ENCODE results near the gene DEPDC1B.
"Not testable (repeated sequence)": the region's sequence is repeated elsewhere in the genome, so short reads cannot be mapped to it uniquely, and the experiment has no call there.

The DEPDC1B gene

DNA sequence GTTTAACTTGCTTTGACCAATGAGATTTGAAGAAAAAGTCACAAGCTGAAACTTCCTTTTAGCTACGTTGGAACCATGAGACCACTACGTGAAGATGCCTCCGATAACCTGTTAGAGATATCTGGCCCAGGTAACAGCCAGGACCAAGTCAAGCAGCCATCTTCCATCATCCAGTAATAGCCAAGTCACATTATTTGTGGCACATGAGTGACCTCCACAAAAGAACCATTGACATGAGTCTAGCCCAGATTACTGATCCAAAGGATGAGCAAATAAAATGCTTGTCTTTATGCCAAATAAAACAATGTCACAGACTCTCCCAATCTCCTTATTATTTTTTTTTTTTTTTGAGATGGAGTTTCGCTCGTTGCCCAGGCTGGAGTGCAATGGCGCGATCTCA, 1.6 kb downstream of the DEPDC1B start:
- no peak for DNase-seq

GRCh38 chr5:60690326-60690725, 9.6 kb downstream of the DEPDC1B start:
- no peak for DNase-seq

DNA sequence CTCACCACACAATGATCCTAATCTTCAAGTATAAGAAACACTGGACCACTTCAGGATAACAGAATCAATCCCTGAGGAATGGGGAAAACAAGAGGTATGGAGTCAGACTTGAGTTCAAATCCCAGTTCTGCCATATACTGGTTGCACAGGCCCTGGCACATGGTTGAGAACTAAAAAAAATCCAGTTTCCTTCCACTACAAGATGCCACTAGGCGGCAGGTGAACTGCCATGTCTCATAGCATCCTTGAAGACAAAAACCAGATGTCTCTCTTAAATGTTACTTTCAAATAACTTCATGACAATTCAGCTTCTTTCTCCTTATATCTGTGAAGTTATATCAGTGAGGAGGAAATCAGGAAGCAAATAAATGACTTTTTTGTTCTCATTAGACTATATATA, 11.0 kb downstream of the DEPDC1B start:
- no peak for DNase-seq

- peak; percentile 3 for DNase-seq
Measured at GRCh38 chr5:60687927-60688720, 11.8 kb downstream of the DEPDC1B start.

- no peak for DNase-seq
Measured at GRCh38 chr5:60686157-60686556, 13.8 kb downstream of the DEPDC1B start.

- DNase-seq = no peak
Measured at GRCh38 chr5:60685700-60686099, 14.3 kb downstream of the DEPDC1B start.

DNA sequence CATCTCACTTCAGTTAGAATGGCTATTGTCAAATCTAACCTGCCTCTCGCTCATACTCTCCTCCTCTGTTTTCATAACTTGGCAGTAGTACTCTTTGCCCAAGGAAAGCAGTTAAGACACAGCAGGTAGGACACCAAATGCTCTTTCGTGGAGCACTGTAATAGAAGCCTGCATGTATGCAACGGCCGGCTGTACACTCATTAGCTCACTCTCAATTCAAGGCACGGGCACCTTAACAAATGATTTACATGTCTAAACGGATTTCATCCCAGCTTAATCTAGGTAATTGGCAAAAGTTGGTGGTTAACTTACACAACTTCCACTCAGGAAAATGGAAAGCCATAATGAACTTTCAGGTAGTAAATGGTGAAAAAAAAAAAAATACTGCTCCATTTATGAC, 14.9 kb downstream of the DEPDC1B start:
- no peak for DNase-seq

DNA sequence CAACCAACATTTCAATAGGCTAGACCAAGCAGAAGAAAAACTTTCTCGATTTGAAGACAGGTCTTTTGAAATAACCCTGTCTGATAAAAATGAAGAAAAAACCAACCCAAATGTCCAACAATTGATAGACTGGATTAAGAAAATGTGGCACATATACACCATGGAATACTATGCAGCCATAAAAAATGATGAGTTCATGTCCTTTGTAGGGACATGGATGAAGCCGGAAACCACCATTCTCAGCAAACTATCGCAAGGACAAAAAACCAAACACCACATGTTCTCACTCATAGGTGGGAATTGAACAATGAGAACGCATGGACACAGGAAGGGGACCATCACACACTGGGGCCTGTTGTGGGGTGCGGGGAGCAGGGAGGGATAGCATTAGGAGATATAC, 18.0 kb downstream of the DEPDC1B start:
- DNase-seq = not testable (repeated sequence)

GRCh38 chr5:60679816-60680215, 20.1 kb downstream of the DEPDC1B start:
- DNase-seq = no peak

DNA sequence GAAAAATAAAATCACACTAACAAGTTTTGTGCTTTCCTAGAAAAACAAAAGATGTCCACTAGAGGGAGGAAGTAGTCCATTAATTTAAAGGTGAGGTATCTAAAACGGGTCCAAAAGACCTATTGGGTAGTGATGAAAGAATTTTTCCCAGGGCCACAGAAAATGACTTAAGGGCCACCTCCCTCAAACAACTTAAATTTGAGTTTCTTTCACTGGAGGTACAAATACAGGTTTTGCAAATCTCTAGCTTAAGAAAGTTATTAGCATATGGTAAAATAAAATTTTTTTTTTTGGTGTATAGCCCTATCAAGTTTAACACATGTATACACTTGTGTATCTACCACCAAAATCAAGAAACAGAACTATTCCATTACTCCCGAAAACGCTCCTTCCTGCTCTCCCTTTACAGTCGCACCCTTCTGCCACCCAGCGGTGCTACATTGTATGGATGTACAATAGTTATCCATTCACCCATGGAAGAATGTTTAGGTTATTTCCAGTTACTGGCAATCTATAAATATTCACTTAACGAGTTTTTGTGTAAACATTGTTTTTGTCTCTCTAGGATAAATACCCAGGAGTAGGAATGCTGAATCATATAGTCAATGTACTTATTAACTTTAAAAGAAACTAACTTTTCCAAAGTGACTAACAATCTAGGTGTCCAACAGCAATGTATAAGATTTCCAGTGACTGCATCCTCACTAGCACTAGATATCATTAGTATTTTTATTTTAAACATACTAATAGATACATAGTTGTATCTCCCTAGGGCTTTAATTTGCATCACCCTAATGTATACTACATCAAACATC, 21.9 kb downstream of the DEPDC1B start:
- no peak for DNase-seq

- DNase-seq = no peak
Measured at GRCh38 chr5:60675286-60675685, 24.7 kb downstream of the DEPDC1B start.

DNA sequence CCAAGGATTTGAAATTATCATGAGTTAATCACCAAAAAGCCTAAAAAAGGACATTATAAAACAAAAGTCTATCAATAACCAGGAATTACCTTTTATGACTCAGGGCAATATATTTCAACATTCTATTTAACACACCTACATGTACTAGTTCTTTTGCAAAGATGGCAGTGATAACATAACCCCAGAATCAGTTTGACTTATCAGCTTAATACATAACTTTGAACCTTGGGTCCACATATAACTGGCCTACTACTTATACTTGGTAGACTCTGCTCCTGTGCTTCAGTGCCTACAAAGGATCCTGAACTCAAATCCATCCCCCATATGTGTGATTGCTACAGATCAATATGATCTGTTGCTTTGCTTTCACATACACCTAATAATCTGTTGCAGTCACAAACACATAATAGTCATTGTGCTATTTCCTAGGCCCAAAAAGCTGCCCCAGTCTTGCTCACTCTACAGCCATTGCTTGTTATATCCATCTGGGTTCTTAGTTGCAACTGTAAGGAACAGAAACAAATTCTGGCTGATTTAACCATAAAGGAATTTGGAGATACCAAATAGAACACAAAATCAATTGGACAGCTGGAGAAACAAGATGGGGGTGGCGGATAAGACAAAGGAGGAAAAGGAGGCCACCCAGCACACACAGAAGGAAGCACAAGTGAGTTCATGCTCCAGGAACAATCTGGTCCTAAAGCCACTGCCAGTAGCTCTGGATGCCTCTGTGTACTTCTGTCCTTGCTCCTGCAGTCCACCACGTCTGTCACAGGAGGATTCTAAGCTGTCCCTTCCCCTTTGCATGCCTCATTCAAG, 25.5 kb downstream of the DEPDC1B start:
- no peak for DNase-seq

- DNase-seq = no peak
Measured at GRCh38 chr5:60673334-60673733, 26.6 kb downstream of the DEPDC1B start.

DNA sequence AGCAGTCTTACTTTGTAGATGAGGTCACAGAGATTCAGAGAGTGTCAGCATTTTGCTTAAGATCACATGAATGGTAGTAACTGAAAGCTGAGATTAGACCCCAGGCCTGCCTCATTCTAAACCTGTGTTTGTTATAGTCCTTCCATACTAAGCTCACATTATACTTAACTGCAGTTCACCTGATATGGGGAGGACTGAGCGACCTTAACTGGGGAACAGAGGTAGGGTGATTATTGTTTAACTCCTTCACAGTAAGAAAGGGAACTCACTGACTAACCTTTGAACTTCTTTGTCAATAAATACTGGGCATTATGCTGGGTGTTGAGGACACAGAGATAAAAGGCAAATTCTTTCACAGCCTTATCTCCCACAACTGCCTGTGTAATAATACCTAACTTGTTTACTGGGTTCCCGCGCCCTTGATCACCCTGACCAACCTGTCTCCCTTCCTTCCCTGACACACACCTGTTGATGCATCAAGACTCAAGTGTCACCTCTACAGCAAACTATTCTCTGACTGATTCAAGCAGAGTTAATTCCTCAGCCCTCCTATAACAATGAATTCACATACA, 27.2 kb downstream of the DEPDC1B start:
- DNase-seq = no peak

DNA sequence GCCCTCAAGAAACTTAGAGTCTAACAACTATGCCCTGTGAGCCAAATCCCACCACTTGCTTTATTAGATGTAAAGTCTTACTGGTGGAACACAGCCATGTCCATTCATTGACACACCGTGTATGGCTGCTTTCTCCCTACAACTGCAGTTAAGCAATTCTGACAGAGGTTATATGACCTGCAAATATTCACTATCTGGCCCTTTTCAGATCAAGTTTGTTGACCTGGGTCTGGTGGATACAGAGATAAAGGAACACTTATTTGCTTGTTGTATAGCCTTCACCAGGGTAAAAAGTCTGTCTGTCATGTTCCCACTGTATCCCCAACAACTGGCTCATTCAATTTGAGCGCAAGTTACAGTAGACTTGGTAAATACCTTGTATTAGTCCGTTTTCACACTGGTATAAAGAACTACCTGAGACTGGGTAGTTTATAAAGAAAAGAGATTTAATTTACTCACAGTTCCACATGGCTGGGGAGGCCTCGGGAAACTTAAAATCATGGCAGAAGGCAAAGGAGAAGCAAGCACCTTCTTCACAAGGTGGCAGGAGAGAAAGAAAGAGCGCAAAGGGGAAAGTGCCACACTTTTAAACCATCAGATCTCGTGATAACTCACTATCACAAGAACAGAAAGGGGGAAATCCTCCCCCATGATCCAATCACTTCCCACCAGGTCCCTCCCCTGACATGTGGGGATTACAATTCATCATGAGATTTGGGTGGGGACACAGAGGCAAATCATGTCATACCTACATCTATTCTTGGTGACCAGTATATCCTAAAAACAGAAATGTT, 27.9 kb downstream of the DEPDC1B start:
- no peak for DNase-seq

GRCh38 chr5:60670749-60671148, 29.2 kb downstream of the DEPDC1B start:
- DNase-seq = no peak

DNA sequence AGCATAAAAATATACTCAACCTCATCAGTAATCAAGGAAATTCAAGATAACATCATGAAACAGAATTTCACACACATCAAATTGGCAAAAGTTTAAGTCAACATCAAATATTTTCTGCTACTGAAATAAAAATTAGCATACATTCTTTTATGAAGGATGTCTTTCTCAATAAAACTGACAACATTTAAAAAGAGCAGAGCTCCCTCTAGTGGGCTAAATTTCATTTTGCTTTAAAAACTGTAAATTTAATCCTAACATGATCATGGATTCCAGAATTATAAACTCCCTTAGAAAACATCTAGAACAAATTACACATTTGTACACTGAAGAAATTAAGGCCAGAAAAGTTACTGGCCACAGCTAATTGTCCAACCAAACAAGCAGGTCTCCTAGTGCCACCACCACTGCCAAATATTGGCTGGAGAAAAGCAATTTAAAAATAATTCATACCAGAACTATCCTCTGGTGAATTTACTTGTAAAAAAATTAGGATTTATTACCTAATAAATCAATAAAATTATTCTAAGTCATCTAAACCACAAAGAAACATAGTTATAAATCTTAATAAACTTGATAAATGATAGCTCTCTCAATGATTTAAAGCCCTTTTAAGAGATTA, 31.2 kb downstream of the DEPDC1B start:
- DNase-seq = peak; percentile 15

DNA sequence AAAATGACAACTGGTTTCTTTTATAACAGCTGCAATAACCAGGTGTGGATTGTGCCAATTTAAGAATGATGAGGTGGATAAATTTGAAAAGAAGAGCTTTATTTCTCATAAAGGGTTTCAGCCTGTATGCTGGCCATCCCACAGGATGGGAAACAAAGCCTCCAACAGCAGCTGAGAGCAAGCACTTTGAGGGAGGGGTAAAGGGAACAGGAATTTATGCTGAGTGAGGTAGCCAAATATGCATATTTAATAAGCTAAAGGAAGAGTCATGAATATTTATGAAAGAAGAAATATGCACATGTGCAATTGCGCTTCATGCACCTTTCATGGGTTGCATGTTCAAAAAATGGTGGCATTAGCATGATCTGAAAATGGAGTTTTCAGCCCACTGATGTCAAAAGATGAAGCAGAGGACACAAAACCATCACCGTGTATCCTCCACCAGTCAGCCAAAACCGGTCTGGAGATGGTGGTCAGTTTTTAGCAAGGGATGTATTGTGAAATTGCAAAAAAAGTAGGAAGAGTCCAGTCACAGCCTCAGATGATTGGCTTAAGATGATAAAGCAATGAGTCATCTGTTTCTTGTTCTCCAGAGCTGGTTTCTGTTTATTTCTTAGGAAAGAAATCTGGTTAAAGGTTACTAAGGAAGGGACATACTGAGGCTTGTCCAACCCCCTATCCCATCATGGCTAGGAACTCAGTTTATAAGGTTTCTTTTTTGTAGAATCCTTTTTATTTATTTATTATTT, 47.9 kb downstream of the DEPDC1B start:
- DNase-seq = no peak

- DNase-seq = no peak
Measured at GRCh38 chr5:60649288-60649917, 50.6 kb downstream of the DEPDC1B start.

GRCh38 chr5:60648175-60648574, 51.8 kb downstream of the DEPDC1B start:
- DNase-seq = no peak
